ENCODE data around the gene SIAH1.

GRCh38 chr16:48359983-48360382, 25.2 kb downstream of the SIAH1 start:
- TF ChIP-seq CTCF (IDR thresholded peaks at IDR 0.05) (no peak), POLR2A (IDR thresholded peaks at IDR 0.05) (no peak)

Data from lower leg skin (tissue), 3 donors.